ENCODE results near the gene NEU1.
A peak's percentile ranks its signal among the peaks of the same experiment; 100 is the strongest.
"Not testable (repeated sequence)": the region's sequence is repeated elsewhere in the genome, so short reads cannot be mapped to it uniquely, and the experiment has no call there.

Gene NEU1

DNA sequence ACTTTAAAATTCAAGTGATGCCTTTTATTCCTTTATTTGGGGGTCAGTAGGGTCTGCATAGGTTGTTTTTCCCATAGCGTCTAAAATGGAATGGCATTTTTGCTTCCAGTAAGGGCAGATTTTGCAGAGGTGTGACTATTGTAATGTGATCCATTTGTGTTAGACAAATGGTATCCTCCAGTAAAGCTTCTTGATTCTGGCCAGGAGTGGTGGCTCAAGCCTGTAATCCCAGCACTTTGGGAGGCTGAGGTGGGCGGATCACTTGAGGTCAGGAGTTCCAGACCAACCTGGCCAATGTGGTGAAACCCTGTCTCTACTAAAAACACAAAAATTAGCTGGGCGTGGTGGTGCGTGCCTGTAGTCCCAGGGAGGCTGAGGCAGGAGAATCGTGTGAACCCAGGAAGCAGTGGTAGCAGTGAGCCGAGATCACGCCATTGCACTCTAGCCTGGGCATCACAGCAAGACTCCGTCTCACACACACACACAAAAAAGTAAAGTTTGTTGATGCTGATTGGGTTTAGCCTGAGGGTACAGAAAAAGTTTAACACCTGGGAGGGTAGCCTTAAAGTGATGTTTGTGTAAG is 44.6 kb downstream of the NEU1 start:
- DNase-seq (ENCODE audit: low read depth in 2 of 2): not testable (repeated sequence)

GRCh38 chr6:31817133-31817928 is 45.3 kb downstream of the NEU1 start:
- DNase-seq (ENCODE audit: low read depth in 2 of 2): not testable (repeated sequence)

- peak; percentile 44 to 53 for DNase-seq (ENCODE audit: low read depth in 2 of 2)
Measured at GRCh38 chr6:31815025-31815838, 47.4 kb downstream of the NEU1 start, which contains the start of the genes HSPA1A and HSPA1L. TSS of gene HSPA1A (plus strand) at chr6:31815543. CDS start at chr6:31815757, 214 bp downstream. TSS of gene HSPA1L (minus strand) at chr6:31815283. CDS start at chr6:31811972, 3,311 bp downstream.

GRCh38 chr6:31814677-31815024 is 48.0 kb downstream of the NEU1 start:
- DNase-seq (ENCODE audit: low read depth in 2 of 2): peak in 1 of 2 donors; percentile 51

- DNase-seq (ENCODE audit: low read depth in 2 of 2): no peak
Measured at GRCh38 chr6:31813465-31813849, 49.2 kb downstream of the NEU1 start.

DNA sequence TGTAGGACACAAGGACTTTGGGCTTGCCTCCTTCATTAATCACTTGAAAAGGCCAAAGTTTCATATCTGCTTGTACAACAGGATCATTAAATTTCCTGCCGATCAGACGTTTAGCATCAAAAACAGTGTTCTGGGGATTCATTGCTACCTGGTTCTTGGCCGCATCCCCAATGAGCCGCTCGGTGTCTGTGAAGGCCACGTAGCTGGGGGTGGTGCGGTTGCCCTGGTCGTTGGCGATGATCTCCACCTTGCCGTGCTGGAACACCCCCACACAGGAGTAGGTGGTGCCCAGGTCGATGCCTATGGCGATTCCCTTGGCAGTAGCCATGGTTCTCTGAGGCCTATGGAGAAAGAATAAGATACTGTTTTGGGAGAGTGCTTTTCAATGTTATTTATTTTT is 51.0 kb downstream of the NEU1 start:
- DNase-seq (ENCODE audit: low read depth in 2 of 2): no peak

DNA sequence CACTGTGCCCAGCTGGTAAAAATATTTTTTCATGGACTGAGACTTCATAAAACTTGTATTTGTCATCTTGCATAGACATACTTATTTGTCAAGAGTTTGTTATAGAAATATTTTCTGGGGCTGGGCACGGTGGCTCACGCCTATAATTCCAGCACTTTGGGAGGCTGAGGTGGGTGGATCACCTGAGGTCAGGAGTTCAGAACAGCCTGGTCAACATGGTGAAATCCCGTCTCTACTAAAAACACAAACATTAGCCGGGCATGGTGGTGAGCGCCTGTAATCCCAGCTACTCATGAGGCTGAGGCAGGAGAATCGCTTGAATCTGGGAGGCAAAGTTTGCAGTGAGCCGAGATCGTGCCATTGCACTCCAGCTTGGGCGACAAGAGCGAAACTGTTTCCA is 54.0 kb downstream of the NEU1 start:
- not testable (repeated sequence) for DNase-seq (ENCODE audit: low read depth in 2 of 2)
